Endodermal cell (in vitro differentiated cells): Measurements from ENCODE around the gene TRIM60. TPM values are rescaled to one million over a fixed set of nuclear protein-coding genes. Genes with fewer than 3 reads are reported as not detected.
"Not testable (repeated sequence)": the region's sequence is repeated elsewhere in the genome, so short reads cannot be mapped to it uniquely, and the experiment has no call there.

ENCODE experiments used
- DNase-seq: peaks from one replicate; pipeline ENCODE4 v3.0.0-alpha.2; 2017
- H3K27ac ChIP-seq: 2 replicates; pipeline ENCODE4 v1.5.1; 2013; ENCODE audit warnings: mild to moderate bottlenecking, low read depth, low read length, moderate library complexity
- H3K27me3 ChIP-seq: 2 replicates; pipeline ENCODE4 v1.6.1; 2013; ENCODE audit warnings: mild to moderate bottlenecking, low read length, moderate library complexity; ENCODE audit not compliant: insufficient read depth, control insufficient read depth, poor library complexity, severe bottlenecking
- H3K36me3 ChIP-seq: 2 replicates; pipeline ENCODE4 v1.7.0; 2013; ENCODE audit warnings: mild to moderate bottlenecking, low read length, moderate library complexity; ENCODE audit not compliant: control insufficient read depth, insufficient read depth
- H3K4me1 ChIP-seq: one replicate; pipeline ENCODE4 v1.7.0; 2013; ENCODE audit warnings: low read length; ENCODE audit not compliant: control insufficient read depth, insufficient read depth
- H3K4me3 ChIP-seq: 2 replicates; pipeline ENCODE4 v1.5.1; 2013; ENCODE audit warnings: mild to moderate bottlenecking, low read length, moderate library complexity
- H3K9ac ChIP-seq: 2 replicates; pipeline ENCODE4 v1.6.1; 2013; ENCODE audit warnings: mild to moderate bottlenecking, low read length, moderate library complexity; ENCODE audit not compliant: poor library complexity, severe bottlenecking; ENCODE audit errors: extremely low read depth
- H3K9me3 ChIP-seq: 2 replicates; pipeline ENCODE4 v1.6.1; 2013; ENCODE audit warnings: mild to moderate bottlenecking, low read length, moderate library complexity; ENCODE audit not compliant: control insufficient read depth
- H3K27ac Mint-ChIP-seq: 2 replicates; pipeline ENCODE4 v1.8.0; 2020; ENCODE audit warnings: mixed read lengths
- H3K27me3 Mint-ChIP-seq: 2 replicates; pipeline ENCODE4 v1.8.0; 2021; ENCODE audit warnings: mild to moderate bottlenecking, mixed read lengths; ENCODE audit not compliant: insufficient read depth
- H3K36me3 Mint-ChIP-seq: 2 replicates; pipeline ENCODE4 v1.8.0; 2020; ENCODE audit warnings: low read depth, mixed read lengths
- H3K4me1 Mint-ChIP-seq: 2 replicates; pipeline ENCODE4 v1.8.0; 2020; ENCODE audit warnings: mixed read lengths
- H3K4me3 Mint-ChIP-seq: 2 replicates; pipeline ENCODE4 v1.8.0; 2020; ENCODE audit warnings: mild to moderate bottlenecking, moderate library complexity, mixed read lengths
- H3K9me3 Mint-ChIP-seq: 2 replicates; pipeline ENCODE4 v1.8.0; 2020; ENCODE audit warnings: mild to moderate bottlenecking, mixed read lengths
- WGBS, 2 experiments: methylation state at CpG; one replicate each; pipeline versions ENCODE4 v1.1.5 to v1.1.7; 2013; ENCODE audit warnings: missing lambda C conversion rate in 2 of 2, mixed read lengths in 1 of 2; ENCODE audit not compliant: insufficient coverage in 1 of 2, insufficient read length in 1 of 2; 5-methylcytosine and 5-hydroxymethylcytosine counted together
- total RNA-seq, 2 donors: library from RNA; stranded (reverse); fragmentation: NEBNext Ultra II Directional in 1 of 2; extraction: Animal tissue kit (Norgen Biotek cat#: 25700) in 1 of 2; gene quantifications; 2 replicates in 1 of 2; 3 replicates in 1 of 2; pipeline ENCODE4 v1.2.1, GENCODE V29; 2021
- TF ChIP-seq, protein P1 (sequence below): fragments of 200-600 bp; sonication (generic); conservative IDR thresholded peaks from 2 replicates; pipeline ENCODE4 v1.5.0; 2021; ENCODE audit warnings: antibody characterized with exemption, mild to moderate bottlenecking

TRIM60 gene
- total RNA-seq, 2 donors from 2014 or later: not detected

DNA sequence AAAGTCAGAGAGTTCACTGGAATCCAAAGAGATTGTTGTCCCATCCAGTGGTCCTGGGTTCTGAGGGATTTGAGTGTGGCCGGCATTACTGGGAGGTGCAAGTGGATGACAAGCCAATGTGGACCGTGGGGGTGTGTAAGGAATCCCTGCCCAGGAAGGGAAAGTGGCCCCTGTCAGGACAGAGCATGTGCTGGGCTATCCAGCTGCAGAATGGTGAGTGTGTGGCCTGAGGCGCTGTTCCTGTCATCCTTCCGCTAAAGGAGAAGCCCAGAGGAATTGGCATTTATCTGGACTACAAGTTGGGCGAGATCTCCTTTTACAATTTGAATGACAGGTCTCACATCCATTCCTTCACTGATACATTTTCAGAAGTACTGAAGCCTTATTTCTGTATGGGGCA is 20.4 kb upstream of the TRIM60 start:
- no peak overlapping the region for H3K27ac ChIP-seq
- H3K9ac ChIP-seq: no peak overlapping the region
- no peak overlapping the region for H3K27ac Mint-ChIP-seq
- no peaks in the 10 kb centered on the region for H3K9me3 Mint-ChIP-seq
- peaks cover 6% of the 10 kb centered on the region for H3K27me3 Mint-ChIP-seq
- peaks cover 5% of the 10 kb centered on the region for H3K4me1 Mint-ChIP-seq
- H3K9me3 ChIP-seq: no peaks in the 10 kb centered on the region
- no peaks in the 10 kb centered on the region for H3K36me3 Mint-ChIP-seq
- H3K4me3 ChIP-seq: no peak overlapping the region
- DNase-seq: no peak
- TF ChIP-seq, protein P1, sequence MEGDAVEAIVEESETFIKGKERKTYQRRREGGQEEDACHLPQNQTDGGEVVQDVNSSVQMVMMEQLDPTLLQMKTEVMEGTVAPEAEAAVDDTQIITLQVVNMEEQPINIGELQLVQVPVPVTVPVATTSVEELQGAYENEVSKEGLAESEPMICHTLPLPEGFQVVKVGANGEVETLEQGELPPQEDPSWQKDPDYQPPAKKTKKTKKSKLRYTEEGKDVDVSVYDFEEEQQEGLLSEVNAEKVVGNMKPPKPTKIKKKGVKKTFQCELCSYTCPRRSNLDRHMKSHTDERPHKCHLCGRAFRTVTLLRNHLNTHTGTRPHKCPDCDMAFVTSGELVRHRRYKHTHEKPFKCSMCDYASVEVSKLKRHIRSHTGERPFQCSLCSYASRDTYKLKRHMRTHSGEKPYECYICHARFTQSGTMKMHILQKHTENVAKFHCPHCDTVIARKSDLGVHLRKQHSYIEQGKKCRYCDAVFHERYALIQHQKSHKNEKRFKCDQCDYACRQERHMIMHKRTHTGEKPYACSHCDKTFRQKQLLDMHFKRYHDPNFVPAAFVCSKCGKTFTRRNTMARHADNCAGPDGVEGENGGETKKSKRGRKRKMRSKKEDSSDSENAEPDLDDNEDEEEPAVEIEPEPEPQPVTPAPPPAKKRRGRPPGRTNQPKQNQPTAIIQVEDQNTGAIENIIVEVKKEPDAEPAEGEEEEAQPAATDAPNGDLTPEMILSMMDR: no peak
- H3K36me3 ChIP-seq: no peaks in the 10 kb centered on the region
- no peaks in the 10 kb centered on the region for H3K27me3 ChIP-seq
- 87 to 92% methylated on average over 2 to 5 of the region's 5 CpGs for WGBS, 2 experiments
- H3K4me1 ChIP-seq: no peaks in the 10 kb centered on the region
- H3K4me3 Mint-ChIP-seq: no peak overlapping the region

DNA sequence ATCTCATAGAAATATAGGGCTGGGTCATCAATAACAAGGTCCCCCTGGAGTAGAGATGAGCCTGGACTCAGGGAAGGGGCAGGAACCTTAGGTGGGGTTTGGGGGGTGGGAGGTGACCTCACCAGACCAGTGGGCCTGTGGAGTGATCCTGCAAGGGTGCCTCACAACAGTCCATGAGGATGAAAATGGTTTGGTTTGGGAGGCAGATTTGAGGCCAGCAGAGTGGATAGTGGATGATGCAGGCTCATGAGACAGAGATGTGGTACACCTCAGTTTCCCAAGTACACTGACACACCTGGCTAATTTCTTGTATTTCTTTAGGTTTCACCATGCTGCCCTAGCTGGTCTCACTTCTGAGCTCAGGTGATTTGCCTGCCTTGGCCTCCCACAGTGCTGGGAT is 18.1 kb upstream of the TRIM60 start:
- Mint-ChIP-seq H3K9me3 (no peaks in the 10 kb centered on the region), H3K27ac (no peak overlapping the region), H3K4me1 (peaks cover 3% of the 10 kb centered on the region), H3K36me3 (no peaks in the 10 kb centered on the region), H3K4me3 (no peak overlapping the region), H3K27me3 (peaks cover 4% of the 10 kb centered on the region)
- no peak for DNase-seq
- Histone ChIP-seq H3K4me1 (no peaks in the 10 kb centered on the region), H3K27ac (no peak overlapping the region), H3K27me3 (no peaks in the 10 kb centered on the region), H3K36me3 (no peaks in the 10 kb centered on the region), H3K9me3 (no peaks in the 10 kb centered on the region), H3K9ac (no peak overlapping the region), H3K4me3 (no peak overlapping the region)
- TF ChIP-seq, protein P1: no peak

DNA sequence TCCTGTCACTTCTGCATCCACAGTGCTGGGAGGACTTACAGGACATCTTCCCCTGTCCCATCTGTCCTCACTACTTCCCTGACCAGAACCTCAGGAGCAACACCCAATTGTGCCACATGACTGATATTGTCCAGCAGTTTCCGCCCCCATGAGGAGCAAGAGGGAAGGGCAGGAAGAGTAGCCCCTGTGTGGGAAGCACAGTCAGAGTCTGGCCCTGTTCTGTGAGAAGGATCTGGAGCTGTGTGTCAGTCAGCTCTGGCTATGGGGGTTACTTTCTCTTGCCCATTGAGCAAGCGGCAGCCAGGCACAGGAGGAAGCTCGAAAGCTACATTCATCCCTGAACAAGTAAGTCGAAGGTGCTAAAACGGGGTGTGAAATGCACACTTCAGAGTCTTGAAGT is 14.8 kb upstream of the TRIM60 start:
- Mint-ChIP-seq H3K4me1 (peaks cover 3% of the 10 kb centered on the region), H3K36me3 (peaks cover 3% of the 10 kb centered on the region), H3K27ac (no peak overlapping the region), H3K27me3 (no peaks in the 10 kb centered on the region), H3K9me3 (peaks cover 11% of the 10 kb centered on the region), H3K4me3 (no peak overlapping the region)
- Histone ChIP-seq H3K27me3 (no peaks in the 10 kb centered on the region), H3K9ac (no peak overlapping the region), H3K27ac (no peak overlapping the region), H3K4me3 (no peak overlapping the region), H3K4me1 (no peaks in the 10 kb centered on the region), H3K9me3 (no peaks in the 10 kb centered on the region), H3K36me3 (no peaks in the 10 kb centered on the region)
- TF ChIP-seq, protein P1: peak; percentile 76
- 65 to 76% methylated on average over 4 to 5 of the region's 5 CpGs for WGBS, 2 experiments
- peak; percentile 90 for DNase-seq

DNA sequence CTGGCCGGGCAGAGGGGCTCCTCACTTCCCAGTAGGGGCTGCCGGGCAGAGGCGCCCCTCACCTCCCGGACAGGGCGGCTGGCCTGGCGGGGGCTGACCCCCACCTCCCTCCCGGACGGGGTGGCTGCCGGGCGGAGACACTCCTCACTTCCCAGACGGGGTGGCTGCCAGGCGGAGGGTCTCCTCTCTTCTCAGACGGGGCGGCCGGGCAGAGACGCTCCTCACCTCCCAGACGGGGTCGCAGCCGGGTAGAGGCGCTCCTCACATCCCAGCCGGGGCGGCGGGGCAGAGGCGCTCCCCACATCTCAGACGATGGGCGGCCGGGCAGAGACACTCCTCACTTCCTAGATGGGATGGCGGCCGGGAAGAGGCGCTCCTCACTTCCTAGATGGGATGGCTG is 11.8 kb upstream of the TRIM60 start:
- not testable (repeated sequence) for H3K27ac Mint-ChIP-seq, DNase-seq, H3K4me1 Mint-ChIP-seq, H3K9me3 ChIP-seq, H3K36me3 Mint-ChIP-seq, H3K4me3 Mint-ChIP-seq, H3K27me3 Mint-ChIP-seq, H3K4me1 ChIP-seq, H3K27me3 ChIP-seq, H3K4me3 ChIP-seq, H3K9ac ChIP-seq, H3K27ac ChIP-seq, H3K36me3 ChIP-seq
- 91% methylated on average over 30 of the region's 30 CpGs; no CpG with 5 or more reads in 1 of the 2 experiments for WGBS, 2 experiments
- H3K9me3 Mint-ChIP-seq: peaks cover 11% of the 10 kb centered on the region

DNA sequence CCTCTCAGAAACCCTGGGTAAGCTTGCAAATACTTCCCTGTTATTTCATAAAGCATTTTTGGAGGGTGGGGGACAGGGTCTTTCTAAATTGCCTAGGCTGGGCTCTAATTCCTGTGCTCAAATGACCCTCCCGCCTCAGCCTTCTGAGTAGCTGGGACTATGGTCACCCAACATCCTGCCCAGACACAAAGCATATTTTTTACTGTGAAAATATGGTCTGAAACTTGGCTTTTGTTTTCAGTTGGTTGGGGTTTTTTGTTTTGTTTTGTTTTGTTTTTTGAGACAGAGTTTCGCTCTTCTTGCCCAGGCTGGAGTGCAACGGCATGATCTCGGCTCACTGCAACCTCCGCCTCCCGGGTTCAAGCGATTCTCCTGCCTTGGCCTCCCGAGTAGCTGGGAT is 6.0 kb upstream of the TRIM60 start:
- H3K27me3 Mint-ChIP-seq, H3K27me3 ChIP-seq, H3K9ac ChIP-seq, H3K4me1 ChIP-seq, H3K9me3 ChIP-seq, DNase-seq, H3K27ac ChIP-seq, H3K4me3 ChIP-seq, H3K36me3 ChIP-seq, H3K36me3 Mint-ChIP-seq, H3K9me3 Mint-ChIP-seq, H3K4me1 Mint-ChIP-seq, H3K4me3 Mint-ChIP-seq, H3K27ac Mint-ChIP-seq: not testable (repeated sequence)
- 97 to 100% methylated on average over 1 to 8 of the region's 8 CpGs for WGBS, 2 experiments
